A549 (cell line): ENCODE measurements around the gene GZMM.

Experiments
- CEBPB ChIP-seq, 2 experiments: fragments of >200 bp in 1 of 2; sonication (Bioruptor Twin) in 1 of 2; formaldehyde crosslinking in 1 of 2; IDR thresholded peaks; 2 replicates each; pipeline ENCODE4 v1.6.1; 2012 to 2016
- CHD2 ChIP-seq: fragments of 150-350 bp; IDR thresholded peaks from 2 replicates; pipeline ENCODE4 v1.6.1; 2014; ENCODE audit warnings: low read length; ENCODE audit not compliant: partially characterized antibody
- EHMT2 ChIP-seq: fragments of 200-600 bp; sonication (generic); IDR thresholded peaks from 2 replicates; pipeline ENCODE4 v1.6.1; 2016; ENCODE audit warnings: antibody characterized with exemption, low read depth, mild to moderate bottlenecking, moderate library complexity
- ESRRA ChIP-seq: fragments of 150-350 bp; IDR thresholded peaks from 2 replicates; pipeline ENCODE4 v1.6.1; 2014; ENCODE audit warnings: mild to moderate bottlenecking, low read length, borderline replicate concordance
- HMGXB4 ChIP-seq: fragments of 250-450 bp; sonication (Bioruptor Pico); IDR thresholded peaks from 2 replicates; pipeline ENCODE4 v1.5.0; 2021; ENCODE audit warnings: mild to moderate bottlenecking, moderate library complexity, borderline replicate concordance
- POLR2A ChIP-seq: IDR thresholded peaks from 2 replicates; pipeline ENCODE4 v1.6.1; 2012; ENCODE audit warnings: mild to moderate bottlenecking, low read length
- RAD21 ChIP-seq, 2 experiments: fragments of >200 bp in 1 of 2; sonication (Bioruptor Twin) in 1 of 2; formaldehyde crosslinking in 1 of 2; IDR thresholded peaks in 1 of 2; conservative IDR thresholded peaks in 1 of 2; 2 replicates in 1 of 2; 3 replicates in 1 of 2; pipeline ENCODE4 v1.6.1; 2012 to 2018; ENCODE audit warnings: inconsistent platforms in 1 of 2
- RCOR1 ChIP-seq: fragments of 150-350 bp; IDR thresholded peaks from 2 replicates; pipeline ENCODE4 v1.6.1; 2014; ENCODE audit warnings: antibody characterized with exemption, low read length, low read depth
- REST ChIP-seq: fragments of 200-600 bp; sonication (generic); IDR thresholded peaks from 2 replicates; pipeline ENCODE4 v1.6.1; 2016; ENCODE audit warnings: antibody characterized with exemption, mild to moderate bottlenecking, moderate library complexity
- TF ChIP-seq, protein P1 (sequence below): fragments of >200 bp; sonication (Bioruptor Twin); formaldehyde crosslinking; IDR thresholded peaks from 3 replicates; pipeline ENCODE4 v1.5.1; 2016
- TF ChIP-seq, protein P2 (sequence below): fragments of 450-650 bp; IDR thresholded peaks from 2 replicates; pipeline ENCODE4 v1.6.1; 2014; ENCODE audit warnings: antibody characterized with exemption
- TF ChIP-seq, protein P3 (sequence below): fragments of >200 bp; sonication (Bioruptor Twin); formaldehyde crosslinking; IDR thresholded peaks from 3 replicates; pipeline ENCODE4 v1.6.1; 2016
- TF ChIP-seq, protein P4 (sequence below): IDR thresholded peaks from 2 replicates; pipeline ENCODE4 v1.6.1; 2012

GRCh38 chr19:496112-496665 is 47.7 kb upstream of the GZMM start, which contains the start of gene MADCAM1:
- TF ChIP-seq, protein P1, sequence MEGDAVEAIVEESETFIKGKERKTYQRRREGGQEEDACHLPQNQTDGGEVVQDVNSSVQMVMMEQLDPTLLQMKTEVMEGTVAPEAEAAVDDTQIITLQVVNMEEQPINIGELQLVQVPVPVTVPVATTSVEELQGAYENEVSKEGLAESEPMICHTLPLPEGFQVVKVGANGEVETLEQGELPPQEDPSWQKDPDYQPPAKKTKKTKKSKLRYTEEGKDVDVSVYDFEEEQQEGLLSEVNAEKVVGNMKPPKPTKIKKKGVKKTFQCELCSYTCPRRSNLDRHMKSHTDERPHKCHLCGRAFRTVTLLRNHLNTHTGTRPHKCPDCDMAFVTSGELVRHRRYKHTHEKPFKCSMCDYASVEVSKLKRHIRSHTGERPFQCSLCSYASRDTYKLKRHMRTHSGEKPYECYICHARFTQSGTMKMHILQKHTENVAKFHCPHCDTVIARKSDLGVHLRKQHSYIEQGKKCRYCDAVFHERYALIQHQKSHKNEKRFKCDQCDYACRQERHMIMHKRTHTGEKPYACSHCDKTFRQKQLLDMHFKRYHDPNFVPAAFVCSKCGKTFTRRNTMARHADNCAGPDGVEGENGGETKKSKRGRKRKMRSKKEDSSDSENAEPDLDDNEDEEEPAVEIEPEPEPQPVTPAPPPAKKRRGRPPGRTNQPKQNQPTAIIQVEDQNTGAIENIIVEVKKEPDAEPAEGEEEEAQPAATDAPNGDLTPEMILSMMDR: no peak
- TF ChIP-seq, protein P2, sequence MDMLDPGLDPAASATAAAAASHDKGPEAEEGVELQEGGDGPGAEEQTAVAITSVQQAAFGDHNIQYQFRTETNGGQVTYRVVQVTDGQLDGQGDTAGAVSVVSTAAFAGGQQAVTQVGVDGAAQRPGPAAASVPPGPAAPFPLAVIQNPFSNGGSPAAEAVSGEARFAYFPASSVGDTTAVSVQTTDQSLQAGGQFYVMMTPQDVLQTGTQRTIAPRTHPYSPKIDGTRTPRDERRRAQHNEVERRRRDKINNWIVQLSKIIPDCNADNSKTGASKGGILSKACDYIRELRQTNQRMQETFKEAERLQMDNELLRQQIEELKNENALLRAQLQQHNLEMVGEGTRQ: no peak
- TF ChIP-seq ESRRA (no peak), EHMT2 (no peak), CEBPB (IDR thresholded peaks at IDR 0.05) (no peak), RCOR1 (no peak), CHD2 (no peak), POLR2A (no peak), REST (no peak), HMGXB4 (no peak), RAD21 (conservative IDR thresholded peaks at IDR 0.05 in 1 of 2, IDR thresholded peaks at IDR 0.05 in 1 of 2) (no peak)
- TF ChIP-seq, protein P3, sequence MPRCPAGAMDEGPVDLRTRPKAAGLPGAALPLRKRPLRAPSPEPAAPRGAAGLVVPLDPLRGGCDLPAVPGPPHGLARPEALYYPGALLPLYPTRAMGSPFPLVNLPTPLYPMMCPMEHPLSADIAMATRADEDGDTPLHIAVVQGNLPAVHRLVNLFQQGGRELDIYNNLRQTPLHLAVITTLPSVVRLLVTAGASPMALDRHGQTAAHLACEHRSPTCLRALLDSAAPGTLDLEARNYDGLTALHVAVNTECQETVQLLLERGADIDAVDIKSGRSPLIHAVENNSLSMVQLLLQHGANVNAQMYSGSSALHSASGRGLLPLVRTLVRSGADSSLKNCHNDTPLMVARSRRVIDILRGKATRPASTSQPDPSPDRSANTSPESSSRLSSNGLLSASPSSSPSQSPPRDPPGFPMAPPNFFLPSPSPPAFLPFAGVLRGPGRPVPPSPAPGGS: no peak
- TF ChIP-seq, protein P4, sequence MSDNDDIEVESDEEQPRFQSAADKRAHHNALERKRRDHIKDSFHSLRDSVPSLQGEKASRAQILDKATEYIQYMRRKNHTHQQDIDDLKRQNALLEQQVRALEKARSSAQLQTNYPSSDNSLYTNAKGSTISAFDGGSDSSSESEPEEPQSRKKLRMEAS: no peak
